Measurements from ENCODE around the gene AKR1D1. TPM values are rescaled to one million over a fixed set of nuclear protein-coding genes. Genes with fewer than 3 reads are reported as not detected.

The AKR1D1 gene
- total RNA-seq, 4 donors from 2014 or later = not detected

DNA sequence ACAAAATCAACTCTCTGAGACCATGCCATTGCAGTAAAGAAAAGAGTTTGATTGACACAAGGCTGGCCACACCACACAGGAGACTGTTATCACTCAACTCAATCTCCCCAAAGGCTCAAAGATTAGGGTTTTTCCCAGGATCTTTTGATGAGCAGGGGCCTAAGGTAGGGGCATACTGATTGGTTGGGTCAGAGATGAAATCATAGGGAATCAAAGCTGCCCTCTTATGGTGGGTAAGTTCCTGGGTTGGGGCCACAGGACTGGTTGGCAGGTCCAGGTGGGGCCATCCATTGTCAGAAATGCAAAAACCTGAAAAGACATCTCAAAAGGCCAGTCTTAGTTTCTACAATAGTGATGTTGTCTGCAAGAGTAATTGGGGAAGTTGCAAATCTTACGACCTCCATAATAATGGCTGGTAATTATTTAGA is 91.6 kb downstream of the AKR1D1 start:
- intact Hi-C loops (cut with DNase I) = no loop called here
- H3K9me3 ChIP-seq = peaks cover 0 to 21% (median 11%) of the 10 kb centered on the region in 4 donors
- TF ChIP-seq EP300 (IDR thresholded peaks at IDR 0.05) (no peak), POLR2A (IDR thresholded peaks at IDR 0.05; ENCODE audit: low read depth) (no peak), POLR2AphosphoS5 (IDR thresholded peaks at IDR 0.05) (no peak)
- TF ChIP-seq, protein P1, sequence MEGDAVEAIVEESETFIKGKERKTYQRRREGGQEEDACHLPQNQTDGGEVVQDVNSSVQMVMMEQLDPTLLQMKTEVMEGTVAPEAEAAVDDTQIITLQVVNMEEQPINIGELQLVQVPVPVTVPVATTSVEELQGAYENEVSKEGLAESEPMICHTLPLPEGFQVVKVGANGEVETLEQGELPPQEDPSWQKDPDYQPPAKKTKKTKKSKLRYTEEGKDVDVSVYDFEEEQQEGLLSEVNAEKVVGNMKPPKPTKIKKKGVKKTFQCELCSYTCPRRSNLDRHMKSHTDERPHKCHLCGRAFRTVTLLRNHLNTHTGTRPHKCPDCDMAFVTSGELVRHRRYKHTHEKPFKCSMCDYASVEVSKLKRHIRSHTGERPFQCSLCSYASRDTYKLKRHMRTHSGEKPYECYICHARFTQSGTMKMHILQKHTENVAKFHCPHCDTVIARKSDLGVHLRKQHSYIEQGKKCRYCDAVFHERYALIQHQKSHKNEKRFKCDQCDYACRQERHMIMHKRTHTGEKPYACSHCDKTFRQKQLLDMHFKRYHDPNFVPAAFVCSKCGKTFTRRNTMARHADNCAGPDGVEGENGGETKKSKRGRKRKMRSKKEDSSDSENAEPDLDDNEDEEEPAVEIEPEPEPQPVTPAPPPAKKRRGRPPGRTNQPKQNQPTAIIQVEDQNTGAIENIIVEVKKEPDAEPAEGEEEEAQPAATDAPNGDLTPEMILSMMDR (IDR thresholded peaks at IDR 0.05) = no peak
- H3K36me3 ChIP-seq = no peaks in the 10 kb centered on the region
- WGBS = 81% methylated on average over 1 of the region's 1 CpG
- H3K27ac ChIP-seq (replicated peaks in 1 of 4) = no peak overlapping the region
- H3K27me3 ChIP-seq = no peaks in the 10 kb centered on the region
- no peaks in the 10 kb centered on the region for H3K4me1 ChIP-seq
- no peak overlapping the region for H3K4me3 ChIP-seq
- no peak for DNase-seq (ENCODE audit: extremely low spot score)

Small RNAs within 50 kb of the gene (small RNA-seq; reads per million reads assigned to genes)
- gene AC024082.2 (0 reads per million in 3 donors), gene RN7SKP223 (0 reads per million in 3 donors)

Other genes with a start within 250 kb of the AKR1D1 start
- gene DGKI, start 229.5 kb upstream of the AKR1D1 start, total RNA-seq = 1 to 10 TPM in 3 of 4 donors, under 1 TPM in 1; 0.66 to 2.9 (median 1.7) TPM
- 10 to 100 TPM; 29.2 to 43.4 (median 37.1) TPM for gene CREB3L2, start 74.4 kb upstream of the AKR1D1 start, total RNA-seq

All from esophagus muscularis mucosa (tissue), 4 donors.